SKM-1 (cell line): ENCODE results near the gene IGSF10.
A peak's percentile ranks its signal among the peaks of the same experiment; 100 is the strongest.

Experiments
- DNase-seq: peaks from one replicate; lab custom pipeline; 2025; ENCODE audit not compliant: unreplicated experiment; lab: John Stamatoyannopoulos, UW

IGSF10 gene

DNA sequence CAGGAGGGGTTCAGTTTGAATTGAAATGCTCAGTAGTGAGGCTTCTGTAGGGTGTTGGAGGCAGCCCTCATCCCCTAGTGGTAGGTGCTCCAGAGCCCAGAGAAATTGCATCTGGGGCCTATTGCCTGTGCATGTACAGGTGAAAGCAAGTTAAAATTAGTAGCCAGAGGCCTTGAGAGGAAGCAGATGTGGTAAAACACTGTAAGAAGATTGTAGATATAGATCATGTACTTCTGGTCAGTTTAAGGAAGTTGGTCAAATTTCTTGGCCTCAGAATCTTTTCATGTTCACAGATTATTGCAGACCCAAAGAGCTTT is 34.6 kb downstream of the IGSF10 start:
- peak; percentile 36 for DNase-seq

DNA sequence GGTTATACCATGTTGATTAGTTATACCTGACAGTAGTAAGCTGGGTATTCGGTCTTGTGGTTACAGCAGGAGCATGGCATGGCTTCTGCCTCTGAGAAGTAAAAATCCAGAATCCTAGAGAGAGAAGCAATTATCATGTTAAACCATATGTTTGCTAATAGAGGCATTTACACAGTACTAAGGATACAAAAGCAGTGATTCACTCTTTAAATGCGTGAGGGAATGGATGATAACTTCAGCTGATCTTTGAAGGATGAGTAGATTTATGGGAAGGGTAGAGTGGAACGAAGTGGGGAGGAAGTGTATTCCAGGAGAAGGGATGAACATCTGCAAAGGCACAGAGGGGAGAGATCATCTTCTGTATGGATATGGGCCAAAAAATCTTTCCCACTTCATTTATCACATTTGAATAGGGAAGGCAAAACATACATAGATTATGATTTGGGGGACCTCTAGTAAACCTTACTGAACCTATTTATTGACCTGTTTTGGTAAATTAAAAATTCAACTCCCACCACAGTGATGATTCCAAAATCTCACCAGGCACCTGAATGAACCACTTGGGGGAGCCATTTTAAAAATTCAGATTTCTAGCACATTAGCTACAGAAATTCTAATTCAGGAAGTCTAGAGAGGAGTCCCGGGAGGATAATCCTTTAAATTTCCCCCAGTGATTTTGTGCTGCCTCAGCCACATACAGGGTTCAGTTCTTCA is 35.1 kb downstream of the IGSF10 start:
- no peak for DNase-seq

GRCh38 chr3:151423091-151423490 is 37.8 kb downstream of the IGSF10 start:
- DNase-seq: no peak

- DNase-seq: no peak
Observed at GRCh38 chr3:151421938-151422337, 38.9 kb downstream of the IGSF10 start.

DNA sequence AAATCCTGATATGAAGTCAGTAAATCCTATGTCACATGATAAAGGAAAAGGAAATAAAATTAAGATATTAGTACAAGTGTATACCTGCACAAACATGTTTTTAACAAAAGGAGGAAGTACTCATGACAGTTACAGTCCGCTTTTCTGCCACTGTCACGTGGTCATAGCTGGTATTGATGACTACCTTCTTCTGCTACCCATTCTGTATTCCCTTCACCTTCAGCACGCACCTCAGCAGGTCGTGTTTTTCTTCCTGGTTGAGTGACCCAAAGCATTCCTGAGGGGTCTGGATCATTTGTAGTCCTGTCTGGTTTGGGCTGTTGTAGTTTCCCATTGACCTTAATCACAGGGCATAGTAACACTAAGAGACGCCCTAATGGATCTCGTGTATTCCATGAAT is 41.1 kb downstream of the IGSF10 start:
- DNase-seq: no peak

DNA sequence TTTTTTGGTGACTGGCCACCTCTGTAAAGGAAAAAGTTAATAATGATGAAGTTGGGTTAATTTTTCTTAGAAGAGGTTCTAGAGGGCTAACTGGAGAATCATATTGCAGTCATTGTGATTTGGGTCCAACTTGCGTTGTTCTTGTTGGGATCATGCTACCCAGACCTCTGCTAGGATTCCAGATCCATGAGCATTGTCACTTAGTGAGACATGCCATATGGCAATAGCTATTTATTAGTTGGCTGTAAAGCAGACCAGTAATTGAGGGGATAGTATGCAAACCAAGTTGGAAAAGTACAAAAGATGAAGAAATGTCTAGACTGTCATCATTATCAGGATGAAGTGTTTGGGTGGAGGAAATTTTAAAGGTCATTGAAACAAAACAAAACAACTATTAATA is 45.6 kb downstream of the IGSF10 start:
- no peak for DNase-seq

- no peak for DNase-seq
Observed at GRCh38 chr3:151412989-151413388, 47.9 kb downstream of the IGSF10 start.
